ENCODE measurements around the gene C1orf87.
"Not testable (repeated sequence)": the region's sequence is repeated elsewhere in the genome, so short reads cannot be mapped to it uniquely, and the experiment has no call there.

C1orf87 gene

DNA sequence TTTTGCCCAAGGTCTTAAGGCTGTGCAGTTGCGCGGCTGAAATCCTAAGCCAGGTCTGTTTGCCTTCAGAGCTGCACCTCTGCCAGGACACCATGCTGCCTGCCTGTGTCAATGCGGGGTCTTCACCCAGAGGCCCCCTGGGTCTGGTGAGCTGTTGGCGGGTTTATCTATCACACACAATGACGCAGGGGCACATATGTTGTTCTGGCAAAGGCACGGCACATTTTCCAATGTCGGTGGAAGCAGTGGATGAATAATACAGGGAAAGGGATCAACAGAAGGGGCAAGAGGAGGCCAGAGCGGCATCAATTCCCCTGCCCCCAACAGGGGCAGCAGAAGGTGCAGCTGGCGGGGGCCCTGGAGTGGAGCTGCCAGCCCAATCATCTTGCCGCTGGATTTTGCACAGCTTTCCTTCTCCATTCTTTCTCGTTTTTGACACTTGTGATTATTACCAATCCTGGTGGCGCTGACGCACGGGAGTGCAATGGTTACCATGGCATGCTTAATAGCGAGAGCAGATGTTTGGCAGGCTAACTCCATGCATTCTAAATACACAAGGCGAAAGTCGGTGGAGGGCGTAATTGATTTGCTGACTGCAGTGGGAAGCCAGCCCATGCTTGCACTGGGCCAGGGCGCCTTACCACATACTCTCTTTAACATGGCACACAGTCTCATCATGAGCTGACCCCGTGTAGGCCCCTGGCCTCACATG lies 101.2 kb downstream of the C1orf87 start:
- no peak for TF ChIP-seq POLR2AphosphoS5 (IDR thresholded peaks at IDR 0.05; ENCODE audit: low read depth)
- TF ChIP-seq GABPA (IDR thresholded peaks at IDR 0.05; ENCODE audit: low read depth) = no peak
- TF ChIP-seq, protein P1, sequence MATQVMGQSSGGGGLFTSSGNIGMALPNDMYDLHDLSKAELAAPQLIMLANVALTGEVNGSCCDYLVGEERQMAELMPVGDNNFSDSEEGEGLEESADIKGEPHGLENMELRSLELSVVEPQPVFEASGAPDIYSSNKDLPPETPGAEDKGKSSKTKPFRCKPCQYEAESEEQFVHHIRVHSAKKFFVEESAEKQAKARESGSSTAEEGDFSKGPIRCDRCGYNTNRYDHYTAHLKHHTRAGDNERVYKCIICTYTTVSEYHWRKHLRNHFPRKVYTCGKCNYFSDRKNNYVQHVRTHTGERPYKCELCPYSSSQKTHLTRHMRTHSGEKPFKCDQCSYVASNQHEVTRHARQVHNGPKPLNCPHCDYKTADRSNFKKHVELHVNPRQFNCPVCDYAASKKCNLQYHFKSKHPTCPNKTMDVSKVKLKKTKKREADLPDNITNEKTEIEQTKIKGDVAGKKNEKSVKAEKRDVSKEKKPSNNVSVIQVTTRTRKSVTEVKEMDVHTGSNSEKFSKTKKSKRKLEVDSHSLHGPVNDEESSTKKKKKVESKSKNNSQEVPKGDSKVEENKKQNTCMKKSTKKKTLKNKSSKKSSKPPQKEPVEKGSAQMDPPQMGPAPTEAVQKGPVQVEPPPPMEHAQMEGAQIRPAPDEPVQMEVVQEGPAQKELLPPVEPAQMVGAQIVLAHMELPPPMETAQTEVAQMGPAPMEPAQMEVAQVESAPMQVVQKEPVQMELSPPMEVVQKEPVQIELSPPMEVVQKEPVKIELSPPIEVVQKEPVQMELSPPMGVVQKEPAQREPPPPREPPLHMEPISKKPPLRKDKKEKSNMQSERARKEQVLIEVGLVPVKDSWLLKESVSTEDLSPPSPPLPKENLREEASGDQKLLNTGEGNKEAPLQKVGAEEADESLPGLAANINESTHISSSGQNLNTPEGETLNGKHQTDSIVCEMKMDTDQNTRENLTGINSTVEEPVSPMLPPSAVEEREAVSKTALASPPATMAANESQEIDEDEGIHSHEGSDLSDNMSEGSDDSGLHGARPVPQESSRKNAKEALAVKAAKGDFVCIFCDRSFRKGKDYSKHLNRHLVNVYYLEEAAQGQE (IDR thresholded peaks at IDR 0.05; ENCODE audit: insufficient replicate concordance, low read depth) = no peak
- TF ChIP-seq SPI1 (IDR thresholded peaks at IDR 0.05; ENCODE audit: borderline replicate concordance, low read depth) = no peak
- TF ChIP-seq, protein P2, sequence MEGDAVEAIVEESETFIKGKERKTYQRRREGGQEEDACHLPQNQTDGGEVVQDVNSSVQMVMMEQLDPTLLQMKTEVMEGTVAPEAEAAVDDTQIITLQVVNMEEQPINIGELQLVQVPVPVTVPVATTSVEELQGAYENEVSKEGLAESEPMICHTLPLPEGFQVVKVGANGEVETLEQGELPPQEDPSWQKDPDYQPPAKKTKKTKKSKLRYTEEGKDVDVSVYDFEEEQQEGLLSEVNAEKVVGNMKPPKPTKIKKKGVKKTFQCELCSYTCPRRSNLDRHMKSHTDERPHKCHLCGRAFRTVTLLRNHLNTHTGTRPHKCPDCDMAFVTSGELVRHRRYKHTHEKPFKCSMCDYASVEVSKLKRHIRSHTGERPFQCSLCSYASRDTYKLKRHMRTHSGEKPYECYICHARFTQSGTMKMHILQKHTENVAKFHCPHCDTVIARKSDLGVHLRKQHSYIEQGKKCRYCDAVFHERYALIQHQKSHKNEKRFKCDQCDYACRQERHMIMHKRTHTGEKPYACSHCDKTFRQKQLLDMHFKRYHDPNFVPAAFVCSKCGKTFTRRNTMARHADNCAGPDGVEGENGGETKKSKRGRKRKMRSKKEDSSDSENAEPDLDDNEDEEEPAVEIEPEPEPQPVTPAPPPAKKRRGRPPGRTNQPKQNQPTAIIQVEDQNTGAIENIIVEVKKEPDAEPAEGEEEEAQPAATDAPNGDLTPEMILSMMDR (IDR thresholded peaks at IDR 0.05; ENCODE audit: insufficient read depth, low read length) = no peak

DNA sequence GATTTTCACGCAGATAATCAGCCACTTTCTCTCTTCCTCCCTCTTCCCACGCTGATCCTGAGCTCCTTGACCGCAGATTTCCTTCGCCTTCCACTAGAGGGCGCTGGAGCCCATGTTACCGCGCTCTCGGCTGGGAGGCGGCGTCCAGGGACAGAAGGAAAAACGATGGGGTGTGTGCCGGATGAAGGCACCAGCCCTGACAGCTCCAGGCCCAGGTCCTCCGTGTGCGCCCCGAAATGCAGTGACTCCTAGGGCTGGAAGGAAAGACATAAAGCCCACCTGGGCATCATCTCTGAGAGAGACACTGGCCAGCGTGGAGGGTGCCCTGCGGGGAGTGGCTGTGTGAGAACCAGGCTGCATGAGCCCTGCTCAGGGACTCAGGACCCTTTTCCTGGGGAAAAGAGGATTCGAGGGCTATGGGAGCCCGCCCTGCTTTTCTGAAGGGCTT lies 102.1 kb downstream of the C1orf87 start:
- H3K4me3 ChIP-seq (replicated peaks; ENCODE audit: insufficient read depth, low read length) = no peak overlapping the region
- TF ChIP-seq SPI1 (IDR thresholded peaks at IDR 0.05; ENCODE audit: borderline replicate concordance, low read depth) = no peak
- TF ChIP-seq, protein P2 (IDR thresholded peaks at IDR 0.05; ENCODE audit: insufficient read depth, low read length) = peak; percentile 62
- TF ChIP-seq, protein P1 (IDR thresholded peaks at IDR 0.05; ENCODE audit: insufficient replicate concordance, low read depth) = no peak
- no peaks in the 10 kb centered on the region for H3K27me3 ChIP-seq (ENCODE audit: insufficient read depth, poor library complexity, severe bottlenecking)
- peak; percentile 10 to 44 for DNase-seq (ENCODE audit: low read depth in 1 of 2, low spot score in 1 of 2)
- no peak overlapping the region for H3K27ac ChIP-seq (replicated peaks)

More for the DNA sequence above, 101.2 kb downstream of the C1orf87 start:
- no peak for DNase-seq (ENCODE audit: low read depth in 1 of 2, low spot score in 1 of 2)
- Histone ChIP-seq H3K4me3 (replicated peaks; ENCODE audit: insufficient read depth, low read length) (no peak overlapping the region), H3K27me3 (ENCODE audit: insufficient read depth, poor library complexity, severe bottlenecking) (no peaks in the 10 kb centered on the region), H3K27ac (replicated peaks) (no peak overlapping the region)

DNA sequence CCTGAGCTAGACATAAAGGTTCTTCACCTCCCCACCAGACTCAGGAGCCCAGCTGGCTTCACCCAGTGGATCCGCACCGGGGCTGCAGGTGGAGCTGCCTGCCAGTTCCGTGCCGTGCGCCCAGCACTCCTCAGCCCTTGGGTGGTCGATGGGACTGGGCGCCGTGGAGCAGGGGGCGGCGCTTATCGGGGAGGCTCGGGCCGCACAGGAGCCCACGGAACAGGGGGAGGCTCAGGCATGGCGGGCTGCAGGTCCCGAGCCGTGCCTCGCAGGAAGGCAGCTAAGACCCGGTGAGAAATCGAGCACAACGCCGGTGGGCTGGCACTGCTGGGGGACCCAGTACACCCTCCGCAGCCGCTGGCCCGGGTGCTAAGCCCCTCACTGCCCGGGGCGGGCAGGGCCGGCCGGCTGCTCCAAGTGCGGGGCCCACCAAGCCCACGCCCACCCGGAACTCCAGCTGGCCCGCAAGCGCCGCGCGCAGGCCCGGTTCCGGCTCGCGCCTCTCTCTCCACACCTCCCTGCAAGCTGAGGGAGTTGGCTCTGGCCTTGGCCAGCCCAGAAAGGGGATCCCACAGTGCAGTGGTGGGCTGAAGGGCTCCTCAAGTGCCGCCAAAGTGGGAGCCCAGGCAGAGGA lies 103.9 kb downstream of the C1orf87 start:
- not testable (repeated sequence) for H3K4me3 ChIP-seq (replicated peaks; ENCODE audit: insufficient read depth, low read length); DNase-seq (ENCODE audit: low read depth in 1 of 2, low spot score in 1 of 2); H3K27me3 ChIP-seq (ENCODE audit: insufficient read depth, poor library complexity, severe bottlenecking); H3K27ac ChIP-seq (replicated peaks)

DNA sequence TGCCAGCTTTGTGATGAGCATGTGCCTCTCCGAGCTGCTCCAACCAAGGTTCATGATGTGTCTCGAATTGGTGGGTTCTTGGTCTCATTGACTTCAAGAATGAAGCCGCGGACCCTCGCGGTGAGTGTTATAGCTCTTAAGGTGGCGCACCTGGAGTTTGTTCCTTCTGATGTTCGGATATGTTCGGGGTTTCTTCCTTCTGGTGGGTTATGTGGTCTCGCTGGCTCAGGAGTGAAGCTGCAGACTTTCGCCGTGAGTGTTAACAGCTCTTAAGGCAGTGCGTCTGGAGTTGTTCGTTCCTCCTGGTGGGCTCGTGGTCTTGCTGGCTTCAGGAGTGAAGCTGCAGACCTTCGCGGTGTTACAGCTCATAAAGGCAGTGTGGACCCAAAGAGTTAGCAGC lies 104.8 kb downstream of the C1orf87 start:
- H3K27me3 ChIP-seq (ENCODE audit: insufficient read depth, poor library complexity, severe bottlenecking); H3K4me3 ChIP-seq (replicated peaks; ENCODE audit: insufficient read depth, low read length); DNase-seq (ENCODE audit: low read depth in 1 of 2, low spot score in 1 of 2); H3K27ac ChIP-seq (replicated peaks): not testable (repeated sequence)

DNA sequence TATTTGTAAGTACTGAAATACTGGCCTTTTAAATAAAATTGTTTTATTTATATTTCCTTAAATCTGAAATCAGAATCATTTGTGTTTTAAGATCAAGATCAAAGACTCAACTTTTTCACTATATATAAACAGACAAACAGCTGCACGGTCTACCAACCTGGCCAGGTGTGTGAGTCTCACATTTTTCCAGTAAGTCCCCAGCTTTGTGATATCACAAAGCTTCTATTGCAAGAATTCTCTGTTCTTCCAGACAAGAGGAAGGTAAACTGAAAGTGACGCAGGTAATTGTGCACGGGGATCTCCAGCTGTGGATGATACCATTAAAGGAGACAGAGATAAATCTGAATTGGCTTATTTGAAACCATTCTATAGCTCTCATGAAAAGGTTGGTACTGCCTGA lies 105.8 kb downstream of the C1orf87 start:
- Histone ChIP-seq H3K4me3 (replicated peaks; ENCODE audit: insufficient read depth, low read length) (no peak overlapping the region), H3K27me3 (ENCODE audit: insufficient read depth, poor library complexity, severe bottlenecking) (no peaks in the 10 kb centered on the region), H3K27ac (replicated peaks) (no peak overlapping the region)
- DNase-seq (ENCODE audit: low read depth in 1 of 2, low spot score in 1 of 2) = no peak
- TF ChIP-seq, protein P2 (IDR thresholded peaks at IDR 0.05; ENCODE audit: insufficient read depth, low read length) = no peak
- TF ChIP-seq, protein P1 (IDR thresholded peaks at IDR 0.05; ENCODE audit: insufficient replicate concordance, low read depth) = no peak
- TF ChIP-seq POLR2AphosphoS5 (IDR thresholded peaks at IDR 0.05; ENCODE audit: low read depth) (no peak), SPI1 (IDR thresholded peaks at IDR 0.05; ENCODE audit: borderline replicate concordance, low read depth) (no peak), GABPA (IDR thresholded peaks at IDR 0.05; ENCODE audit: low read depth) (no peak)

Data from HL-60 (cell line).